HepG2 (cell line): Measurements from ENCODE around the gene RHOV. TPM values are rescaled to one million over a fixed set of nuclear protein-coding genes. Genes with fewer than 3 reads are reported as not detected.

Experiments
- BRF2 ChIP-seq: sonication (generic); formaldehyde crosslinking; IDR thresholded peaks from 2 replicates; pipeline ENCODE4 v1.8.1; 2022; ENCODE audit warnings: mild to moderate bottlenecking, missing genetic modification reagents
- GZF1 ChIP-seq: sonication (generic); formaldehyde crosslinking; IDR thresholded peaks from 2 replicates; pipeline ENCODE4 v1.5.1; 2020; ENCODE audit warnings: mild to moderate bottlenecking, missing genetic modification reagents
- MTF2 ChIP-seq: sonication (generic); formaldehyde crosslinking; IDR thresholded peaks from 2 replicates; pipeline ENCODE4 v1.5.0; 2020; ENCODE audit warnings: missing genetic modification reagents, borderline replicate concordance
- MYC ChIP-seq: sonication (generic); formaldehyde crosslinking; IDR thresholded peaks from 2 replicates; pipeline ENCODE4 v1.9.0; 2021; ENCODE audit warnings: missing genetic modification reagents, borderline replicate concordance
- NBN ChIP-seq: fragments of 450-650 bp; conservative IDR thresholded peaks from 2 replicates; pipeline ENCODE4 v1.6.1; 2017
- PRDM4 ChIP-seq: sonication (generic); formaldehyde crosslinking; IDR thresholded peaks from 2 replicates; pipeline ENCODE4 v1.9.0; 2021; ENCODE audit warnings: missing genetic modification reagents, borderline replicate concordance
- ZBTB49 ChIP-seq: sonication (generic); formaldehyde crosslinking; IDR thresholded peaks from 2 replicates; pipeline ENCODE4 v1.4.0; 2020; ENCODE audit warnings: missing genetic modification reagents, borderline replicate concordance
- ZFP36L2 ChIP-seq: sonication (generic); formaldehyde crosslinking; IDR thresholded peaks from 2 replicates; pipeline ENCODE4 v1.4.0; 2020; ENCODE audit warnings: missing genetic modification reagents
- ZNF280B ChIP-seq: sonication (generic); formaldehyde crosslinking; IDR thresholded peaks from 2 replicates; pipeline ENCODE4 v1.5.0; 2020; ENCODE audit warnings: missing genetic modification reagents, mild to moderate bottlenecking, borderline replicate concordance
- ZNF547 ChIP-seq: sonication (generic); formaldehyde crosslinking; IDR thresholded peaks from 2 replicates; pipeline ENCODE4 v1.5.1; 2020; ENCODE audit warnings: mild to moderate bottlenecking, missing genetic modification reagents
- ZNF687 ChIP-seq: sonication (generic); formaldehyde crosslinking; IDR thresholded peaks from 2 replicates; pipeline ENCODE4 v1.5.1; 2020; ENCODE audit warnings: mild to moderate bottlenecking, missing genetic modification reagents, moderate library complexity
- polyA plus RNA-seq, 8 experiments: library from polyadenylated mRNA; depleted of rRNA in 3 of 8; stranded (reverse) in 7 of 8; unstranded in 1 of 8; fragments of >200 nt; fragmentation: Illumina TruSeq in 4 of 8; extraction: Trizol in 4 of 8; gene quantifications; 2 replicates each; pipeline versions ENCODE4 v1.2.1 to v1.2.3, GENCODE V29; 2011 to 2016; ENCODE audit warnings: low read depth in 4 of 8, missing spikeins in 1 of 8, mixed read lengths in 1 of 8; ENCODE audit not compliant: insufficient read depth in 1 of 8
- total RNA-seq, 5 experiments: library from RNA; depleted of rRNA; stranded (reverse); fragments of >200 nt; fragmentation: Illumina TruSeq; extraction: Trizol; gene quantifications; 2 replicates each; pipeline ENCODE4 v1.2.3, GENCODE V29; 2016; ENCODE audit warnings: low read depth in 1 of 5

Gene RHOV
- total and polyA plus RNA-seq, 2 of the 13 experiments (the other 11 are each of a cell fraction or from before 2014, with no cell fraction given), result 0.17 to 0.18 TPM

- TF ChIP-seq GZF1 (CRISPR knock-in tag) (no peak), NBN (no peak), MTF2 (CRISPR knock-in tag) (no peak), MYC (CRISPR knock-in tag) (peak; percentile 55; the same call in 1 of the 2 replicates), ZBTB49 (CRISPR knock-in tag) (no peak), ZNF687 (peak; percentile 76), ZNF280B (CRISPR knock-in tag) (peak; percentile 68; the same call in 1 of the 2 replicates), BRF2 (CRISPR knock-in tag) (no peak), ZFP36L2 (no peak), ZNF547 (CRISPR knock-in tag) (no peak), PRDM4 (CRISPR knock-in tag) (no peak)
These were observed 32.3 kb upstream of the RHOV start (continued) for GRCh38 chr15:40906091-40906990.
